ENCODE results near the gene ANTXR1. TPM values are rescaled to one million over a fixed set of nuclear protein-coding genes. Genes with fewer than 3 reads are reported as not detected.

The ANTXR1 gene
- polyA plus RNA-seq, 1 of the 3 experiments (the other 2 are of a cell fraction) = 114 TPM

GRCh38 chr2:69180974-69181373, 168.0 kb downstream of the ANTXR1 start:
- Histone ChIP-seq H3K27me3 (ENCODE audit: insufficient read depth) (no peaks in the 10 kb centered on the region), H3K4me2 (no peak overlapping the region), H3K4me1 (ENCODE audit: control insufficient read depth in 1 of 2, insufficient read depth in 2 of 2, low read depth in 1 of 2, low read length in 1 of 2) (peaks cover 22 to 34% of the 10 kb centered on the region in 2 experiments), H3K36me3 (replicated peaks in 1 of 2; ENCODE audit: control insufficient read depth in 1 of 2, insufficient read depth in 2 of 2, low read length in 1 of 2) (peaks cover 48 to 65% of the 10 kb centered on the region in 2 experiments), H3F3A (replicated peaks; ENCODE audit: insufficient read depth) (peaks cover 11% of the 10 kb centered on the region), H4K20me1 (ENCODE audit: insufficient read depth) (no peaks in the 10 kb centered on the region), H3K4me3 (ENCODE audit: low read depth in 2 of 2, low read length in 1 of 2) (no peak overlapping the region), H2AFZ (ENCODE audit: low read depth) (no peak overlapping the region), H3K9ac (no peak overlapping the region), H3K9me2 (no peaks in the 10 kb centered on the region), H3K79me2 (ENCODE audit: insufficient read depth) (no peaks in the 10 kb centered on the region), H3K27ac (ENCODE audit: low read depth in 2 of 2, low read length in 1 of 2) (no peak overlapping the region), H3K9me3 (no peaks in the 10 kb centered on the region)
- CTCF ChIA-PET = interaction anchor here (0.8 to 1.5 kb wide), 2 partner anchors 8 kb away, joined by 3 read pairs; no protein-coding TSS in a partner anchor
- POLR2A ChIA-PET = no interaction called here
- TF ChIP-seq NRF1 (IDR thresholded peaks at IDR 0.05; ENCODE audit: low read depth, low read length) (no peak), GABPA (IDR thresholded peaks at IDR 0.05; ENCODE audit: low read depth) (no peak), FOXM1 (IDR thresholded peaks at IDR 0.05; ENCODE audit: low read depth) (no peak), YY1 (IDR thresholded peaks at IDR 0.05; ENCODE audit: low read depth) (no peak), RCOR1 (IDR thresholded peaks at IDR 0.05; ENCODE audit: low read length) (no peak), ELF1 (IDR thresholded peaks at IDR 0.05) (no peak), FOSL2 (IDR thresholded peaks at IDR 0.05; ENCODE audit: borderline replicate concordance, low read depth) (no peak), ZBTB33 (IDR thresholded peaks at IDR 0.05; ENCODE audit: borderline replicate concordance, low read depth) (no peak), IRF3 (IDR thresholded peaks at IDR 0.05; ENCODE audit: low read depth, low read length) (no peak), EP300 (IDR thresholded peaks at IDR 0.05; ENCODE audit: borderline replicate concordance in 1 of 2, low read depth in 1 of 2, low read length in 1 of 2) (no peak), MEF2A (IDR thresholded peaks at IDR 0.05; ENCODE audit: borderline replicate concordance, low read depth) (no peak), GATA2 (CRISPR knock-in tag; IDR thresholded peaks at IDR 0.05) (no peak), USF1 (IDR thresholded peaks at IDR 0.05; ENCODE audit: borderline replicate concordance, low read depth) (no peak), TEAD4 (IDR thresholded peaks at IDR 0.05; ENCODE audit: borderline replicate concordance, insufficient read depth) (no peak), SMC3 (IDR thresholded peaks at IDR 0.05; ENCODE audit: low read depth, low read length) (no peak), FOXJ3 (CRISPR knock-in tag; IDR thresholded peaks at IDR 0.05) (no peak), POLR2AphosphoS5 (IDR thresholded peaks at IDR 0.05; ENCODE audit: low read depth, low read length) (no peak), SIN3A (IDR thresholded peaks at IDR 0.05; ENCODE audit: borderline replicate concordance, low read depth, low read length) (no peak)
- 92% methylated on average over 1 of the region's 1 CpG for WGBS (ENCODE audit: low lambda C conversion rate)
- DNase-seq = no peak

All from SK-N-SH (cell line).